Measurements from ENCODE around the gene DRAM1. TPM values are rescaled to one million over a fixed set of nuclear protein-coding genes. Genes with fewer than 3 reads are reported as not detected.

The DRAM1 gene
- total RNA-seq, 1 experiment from 2014 or later, result 6.5 TPM

GRCh38 chr12:101946233-101946611, 68.8 kb downstream of the DRAM1 start:
- H2BK5ac ChIP-seq (ENCODE audit: insufficient read length, low read length), result no peak overlapping the region
- H3K18ac ChIP-seq (ENCODE audit: insufficient read length, low read depth, low read length), result no peak overlapping the region
- no peak for TF ChIP-seq CTCF (conservative IDR thresholded peaks at IDR 0.05)
- H3K4me1 ChIP-seq (ENCODE audit: insufficient read depth, low read length), result no peaks in the 10 kb centered on the region
- no peak overlapping the region for H2AK5ac ChIP-seq (ENCODE audit: insufficient read length, low read length)
- H4K20me1 ChIP-seq (ENCODE audit: control insufficient read depth, insufficient read depth, insufficient read length), result no peaks in the 10 kb centered on the region
- no peaks in the 10 kb centered on the region for H3K9me3 ChIP-seq (ENCODE audit: control insufficient read depth, low read depth, low read length)
- H4K91ac ChIP-seq (ENCODE audit: insufficient read length, low read depth, low read length), result no peak overlapping the region
- no CpG with 5 or more reads among the region's 1 CpG for WGBS (ENCODE audit: extremely low coverage, insufficient read length, low lambda C conversion rate)
- no peak overlapping the region for H3T11ph ChIP-seq (ENCODE audit: low read length)
- Mint-ChIP-seq H3K4me3 (no peak overlapping the region), H3K4me1 (no peaks in the 10 kb centered on the region), H3K27ac (peak overlapping the region in 1 of 3 experiments; percentile 63; a peak in 1 of 7 replicates), H3K27me3 (ENCODE audit: low read depth) (no peaks in the 10 kb centered on the region), H3K36me3 (ENCODE audit: insufficient read depth in 1 of 3, low read depth in 3 of 3) (no peaks in the 10 kb centered on the region), H3K9me3 (peaks cover 0 to 3% of the 10 kb centered on the region in 2 experiments; a peak in 1 of 5 replicates)
- no peaks in the 10 kb centered on the region for H3K27me3 ChIP-seq (ENCODE audit: insufficient read depth, low read length)
- no peak overlapping the region for H2BK12ac ChIP-seq (ENCODE audit: insufficient read length, low read depth, low read length)
- no peak overlapping the region for H2AFZ ChIP-seq (ENCODE audit: low read length)
- no peak overlapping the region for H3K14ac ChIP-seq (ENCODE audit: insufficient read depth, low read length)
- H2BK120ac ChIP-seq (ENCODE audit: low read depth, low read length, poor library complexity, severe bottlenecking), result no peak overlapping the region
- H4K5ac ChIP-seq (ENCODE audit: insufficient read length, low read depth, low read length), result no peak overlapping the region
- H3K27ac ChIP-seq (ENCODE audit: insufficient read length, low read depth, low read length), result no peak overlapping the region
- H2BK15ac ChIP-seq (ENCODE audit: low read depth, low read length), result no peak overlapping the region
- H3K79me2 ChIP-seq (ENCODE audit: insufficient read depth, low read length), result no peaks in the 10 kb centered on the region
- H3K23ac ChIP-seq (ENCODE audit: insufficient read length, low read depth, low read length), result no peak overlapping the region
- H3K79me1 ChIP-seq (ENCODE audit: insufficient read depth, low read depth, low read length, poor library complexity, severe bottlenecking), result no peaks in the 10 kb centered on the region
- H3K9ac ChIP-seq (ENCODE audit: extremely low read depth, insufficient read length, low read length), result no peak overlapping the region
- no peak overlapping the region for H4K8ac ChIP-seq (replicated peaks; ENCODE audit: insufficient read length, low read depth, low read length)
- no peak overlapping the region for H3K4ac ChIP-seq (ENCODE audit: low read depth, low read length)
- no peak overlapping the region for H3K56ac ChIP-seq (ENCODE audit: insufficient read length, low read depth, low read length)
- no peak overlapping the region for H3K4me2 ChIP-seq (ENCODE audit: insufficient read depth, insufficient read length, low read length)
- DNase-seq, result no peak
- no peak overlapping the region for H2BK20ac ChIP-seq (ENCODE audit: low read depth, low read length, poor library complexity, severe bottlenecking)
- no peaks in the 10 kb centered on the region for H3K23me2 ChIP-seq (ENCODE audit: insufficient read length, low read depth, low read length, poor library complexity, severe bottlenecking)
